ENCODE data around the gene ICAM1.

Gene ICAM1

DNA sequence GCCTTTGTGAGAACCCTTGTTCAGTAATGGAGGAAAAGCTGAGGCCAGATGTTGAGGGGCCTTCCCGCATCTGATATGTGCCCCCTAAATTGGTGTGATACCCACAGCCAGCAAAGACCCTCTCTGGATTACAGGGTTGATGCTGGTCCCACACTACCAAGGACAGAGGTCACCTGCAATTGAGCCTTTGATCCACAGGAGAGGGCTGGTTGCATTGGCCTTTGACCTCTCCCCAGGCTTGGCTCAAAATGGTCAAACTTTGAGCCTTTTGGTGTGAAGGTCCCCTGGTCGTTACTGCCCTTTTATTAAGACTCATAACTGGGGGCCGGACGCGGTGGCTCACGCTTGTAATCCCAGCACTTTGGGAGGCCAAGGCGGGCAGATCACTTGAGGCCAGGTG, 27.3 kb upstream of the ICAM1 start:
- no peak for DNase-seq

DNA sequence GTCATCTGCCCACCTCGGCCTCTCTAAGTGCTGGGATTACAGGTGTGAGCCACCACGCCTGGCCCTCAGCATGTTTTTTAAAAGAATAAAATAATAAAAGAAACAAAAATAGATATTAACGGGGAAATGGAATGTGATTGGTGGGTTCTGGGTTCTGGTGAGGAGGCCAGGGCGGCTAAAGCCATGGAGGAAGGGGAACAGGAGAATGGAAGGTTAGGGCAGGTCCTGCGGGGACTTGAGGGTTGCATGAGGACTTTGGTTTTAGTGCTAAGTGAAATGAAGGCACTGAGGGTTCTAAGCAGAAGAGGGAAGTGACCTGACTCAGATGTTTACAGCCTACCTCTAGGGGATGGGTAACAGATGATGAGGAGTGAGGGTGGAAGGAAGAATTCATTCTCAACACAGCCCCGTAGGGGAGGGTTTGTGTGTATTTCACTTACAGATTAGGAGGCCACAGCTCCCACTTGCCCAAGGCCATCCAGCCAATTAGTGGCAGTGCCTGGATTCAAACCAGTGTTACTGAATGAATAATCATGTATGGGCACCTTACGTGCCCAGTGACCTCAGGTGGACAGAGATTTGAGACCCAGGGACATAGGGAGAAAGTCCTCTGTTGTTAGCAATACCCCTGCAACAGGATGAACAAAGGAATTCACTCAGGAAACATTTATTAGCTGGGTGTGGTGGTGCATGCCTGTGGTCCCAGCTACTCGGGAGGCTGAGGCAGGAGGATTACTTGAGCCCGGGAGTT, 25.6 kb upstream of the ICAM1 start:
- DNase-seq, result no peak

DNA sequence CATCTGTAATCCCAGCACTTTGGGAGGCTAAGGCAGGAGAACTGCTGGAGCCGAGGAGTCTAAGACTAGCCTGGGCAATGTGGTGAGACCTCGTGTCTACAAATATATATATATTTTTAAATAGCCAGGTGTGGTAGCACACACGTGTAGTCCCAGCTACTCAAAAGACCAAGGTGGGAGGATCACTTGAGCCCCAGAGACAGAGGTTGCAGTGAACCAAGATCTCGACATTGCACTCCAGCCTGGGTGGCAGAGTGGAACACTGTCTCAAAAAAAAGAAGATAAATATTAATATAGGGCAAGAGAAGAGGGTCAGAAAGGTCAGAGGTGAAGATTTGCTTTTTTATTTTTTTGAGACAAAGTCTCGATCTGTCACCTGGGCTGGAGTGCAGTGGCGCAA, 24.4 kb upstream of the ICAM1 start:
- DNase-seq, result no peak

DNA sequence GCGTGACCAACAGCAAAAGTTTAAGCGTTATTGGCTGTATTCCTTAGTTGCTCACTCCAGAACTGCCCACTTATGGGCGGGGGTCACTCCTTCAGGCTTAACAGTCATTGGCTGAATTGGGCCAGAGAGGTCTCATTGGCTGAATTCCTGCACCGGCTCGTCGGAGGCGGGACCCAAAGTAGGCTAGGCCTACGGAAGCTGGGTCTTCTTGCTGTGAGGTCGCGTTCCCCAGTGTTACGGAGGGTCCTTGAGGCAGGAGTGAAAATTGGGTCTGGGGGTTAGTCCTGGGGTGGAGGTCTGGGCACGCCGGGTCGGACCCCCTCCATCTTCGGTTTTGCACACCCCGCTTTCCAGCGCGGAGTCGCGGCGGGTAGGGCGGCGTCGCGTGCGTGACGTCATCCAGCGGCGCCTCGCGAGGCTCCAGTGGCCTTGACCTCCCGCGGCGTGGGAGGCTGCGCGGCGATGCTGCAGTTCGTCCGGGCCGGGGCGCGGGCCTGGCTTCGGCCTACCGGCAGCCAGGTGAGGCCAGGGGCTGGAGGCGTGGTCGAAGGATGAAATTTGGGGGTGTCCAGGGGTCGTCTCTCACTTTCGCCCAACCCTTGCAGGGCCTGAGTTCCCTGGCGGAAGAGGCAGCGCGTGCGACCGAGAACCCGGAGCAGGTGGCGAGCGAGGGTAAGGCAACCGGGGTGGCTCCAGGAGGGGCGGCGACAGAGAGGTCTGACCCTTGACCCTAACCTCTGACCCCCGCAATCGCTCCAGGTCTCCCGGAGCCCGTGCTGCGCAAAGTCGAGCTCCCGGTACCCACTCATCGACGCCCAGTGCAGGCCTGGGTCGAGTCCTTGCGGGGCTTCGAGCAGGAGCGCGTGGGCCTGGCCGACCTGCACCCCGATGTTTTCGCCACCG, 18.9 kb upstream of the ICAM1 start, which contains the start of gene MRPL4:
TSS of gene MRPL4 (plus strand) at position 423 of the 903 bp plus-strand sequence. CDS start at position 463, 40 bp downstream.
- peak; percentile 98 for DNase-seq

DNA sequence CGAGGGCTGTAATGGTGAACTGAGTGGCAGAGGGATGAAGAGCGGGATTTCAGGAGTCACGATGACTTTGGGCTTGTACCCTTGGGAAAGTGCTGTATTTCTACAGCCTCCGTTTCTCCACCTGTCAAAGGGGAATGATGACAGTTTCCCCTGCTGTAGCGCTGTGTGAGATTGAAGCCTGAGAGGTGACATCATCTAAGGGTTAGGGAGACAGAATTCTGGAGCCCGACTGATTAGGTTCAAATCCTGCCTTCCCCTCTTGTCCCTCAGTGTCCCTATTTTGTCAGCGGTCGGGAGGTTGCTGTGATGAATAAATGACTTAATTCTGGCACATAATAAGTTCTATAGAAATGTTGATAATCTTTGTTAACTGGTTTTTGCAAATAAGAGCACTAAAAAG, 18.2 kb upstream of the ICAM1 start:
- no peak for DNase-seq

DNA sequence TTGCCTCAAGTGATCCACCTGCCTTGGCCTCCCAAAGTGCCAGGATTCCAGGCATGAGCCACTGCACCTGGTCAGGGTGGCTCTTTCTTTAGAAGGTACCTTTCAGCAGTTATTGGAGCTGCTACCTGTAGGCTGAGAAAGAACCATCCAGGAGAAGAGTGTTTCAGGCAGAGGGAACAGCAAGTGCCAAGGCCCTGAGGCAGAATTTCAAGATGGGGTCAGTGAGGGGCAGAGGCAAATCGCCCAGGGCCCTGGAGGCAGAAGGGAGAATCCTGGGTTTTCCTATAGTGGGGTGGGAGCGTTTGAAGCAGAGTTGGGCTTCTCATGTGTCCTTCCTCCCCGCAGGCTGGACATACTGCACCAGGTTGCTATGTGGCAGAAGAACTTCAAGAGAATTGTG, 16.7 kb upstream of the ICAM1 start:
- no peak for DNase-seq

DNA sequence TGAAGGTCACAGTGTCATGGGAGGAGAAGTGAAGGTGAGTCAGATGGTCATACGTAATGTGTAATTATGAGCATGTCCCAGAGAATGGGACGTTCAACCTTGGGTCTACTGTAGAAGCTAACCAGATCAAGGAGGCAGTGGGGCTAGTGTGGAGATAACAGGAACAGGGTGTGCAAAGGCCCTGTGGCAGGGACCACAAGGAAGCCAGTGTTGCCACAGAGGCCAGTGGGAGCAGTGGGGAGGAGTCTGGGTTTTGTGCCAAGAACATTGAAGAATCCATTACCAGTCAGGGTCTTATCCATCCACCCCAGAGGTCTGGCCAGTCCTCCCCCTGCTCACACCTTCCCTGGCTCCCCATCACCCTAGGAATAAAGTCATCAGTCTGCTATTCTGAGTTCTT, 15.6 kb upstream of the ICAM1 start:
- DNase-seq, result no peak

DNA sequence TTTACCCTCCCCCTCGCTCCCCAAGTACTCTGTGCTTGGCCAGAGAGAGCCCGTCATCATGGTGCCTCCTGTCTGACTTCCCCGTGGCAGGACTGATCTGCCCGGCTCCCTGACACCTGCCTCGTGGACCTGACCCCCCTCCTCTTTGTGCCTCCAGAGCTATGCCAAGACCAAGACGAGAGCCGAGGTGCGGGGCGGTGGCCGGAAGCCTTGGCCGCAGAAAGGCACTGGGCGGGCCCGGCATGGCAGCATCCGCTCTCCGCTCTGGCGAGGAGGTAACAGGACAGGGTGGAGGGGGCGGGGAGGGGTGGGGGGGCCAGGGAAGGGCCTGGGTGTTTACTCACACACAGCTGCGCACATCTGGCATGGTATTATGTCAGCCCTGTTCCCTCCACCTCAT, 14.4 kb upstream of the ICAM1 start:
- no peak for DNase-seq

DNA sequence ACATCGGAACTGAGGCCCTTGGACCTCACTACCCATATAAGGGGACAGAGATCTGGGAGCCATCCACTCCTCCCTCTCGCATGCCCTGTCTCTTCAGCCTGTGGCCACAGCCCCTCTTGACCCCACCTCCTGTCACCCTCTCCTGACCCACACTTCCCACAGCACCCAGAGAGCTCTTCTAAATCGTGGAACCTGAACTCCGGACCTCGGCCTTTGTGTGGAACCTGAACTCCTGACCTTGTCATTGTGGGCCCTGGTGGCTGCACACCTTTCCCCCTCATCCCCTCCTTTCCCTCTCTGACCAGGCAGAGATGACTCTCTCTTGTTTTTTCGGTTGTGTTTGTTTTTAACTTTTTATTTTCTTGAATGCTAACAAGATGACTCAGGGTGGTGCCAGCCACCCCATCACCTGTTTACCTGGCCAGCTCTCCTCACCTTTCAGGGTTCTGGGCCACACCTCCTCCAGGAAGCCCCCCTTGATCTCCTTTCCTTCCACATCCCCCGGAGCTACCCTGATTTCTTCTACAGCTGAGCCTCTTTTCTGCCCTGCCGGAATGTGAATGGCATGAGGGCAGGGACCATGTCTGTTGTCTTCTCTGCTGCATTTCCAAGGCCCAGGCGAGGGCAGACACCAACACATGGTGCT, 13.8 kb upstream of the ICAM1 start:
- no peak for DNase-seq

DNA sequence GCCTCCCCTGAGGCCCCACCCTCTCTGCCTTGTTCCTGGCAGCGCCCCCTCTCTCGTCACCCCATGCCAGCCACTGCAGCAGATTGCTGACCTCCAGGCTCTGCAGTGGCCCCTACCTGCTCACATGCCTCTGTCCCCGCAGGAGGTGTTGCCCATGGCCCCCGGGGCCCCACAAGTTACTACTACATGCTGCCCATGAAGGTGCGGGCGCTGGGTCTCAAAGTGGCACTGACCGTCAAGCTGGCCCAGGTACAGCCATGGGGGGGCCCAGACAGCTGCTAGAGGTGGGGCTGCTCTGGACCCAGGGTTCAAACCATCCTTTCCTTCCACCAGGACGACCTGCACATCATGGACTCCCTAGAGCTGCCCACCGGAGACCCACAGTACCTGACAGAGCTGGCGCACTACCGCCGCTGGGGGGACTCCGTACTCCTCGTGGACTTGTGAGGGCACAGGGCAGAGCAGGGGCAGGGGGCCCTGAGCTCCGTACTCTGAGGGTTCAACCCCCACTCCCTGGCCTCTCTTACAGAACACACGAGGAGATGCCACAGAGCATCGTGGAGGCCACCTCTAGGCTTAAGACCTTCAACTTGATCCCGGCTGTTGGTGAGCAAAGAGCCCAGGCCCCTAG, 12.7 kb upstream of the ICAM1 start:
- no peak for DNase-seq

DNA sequence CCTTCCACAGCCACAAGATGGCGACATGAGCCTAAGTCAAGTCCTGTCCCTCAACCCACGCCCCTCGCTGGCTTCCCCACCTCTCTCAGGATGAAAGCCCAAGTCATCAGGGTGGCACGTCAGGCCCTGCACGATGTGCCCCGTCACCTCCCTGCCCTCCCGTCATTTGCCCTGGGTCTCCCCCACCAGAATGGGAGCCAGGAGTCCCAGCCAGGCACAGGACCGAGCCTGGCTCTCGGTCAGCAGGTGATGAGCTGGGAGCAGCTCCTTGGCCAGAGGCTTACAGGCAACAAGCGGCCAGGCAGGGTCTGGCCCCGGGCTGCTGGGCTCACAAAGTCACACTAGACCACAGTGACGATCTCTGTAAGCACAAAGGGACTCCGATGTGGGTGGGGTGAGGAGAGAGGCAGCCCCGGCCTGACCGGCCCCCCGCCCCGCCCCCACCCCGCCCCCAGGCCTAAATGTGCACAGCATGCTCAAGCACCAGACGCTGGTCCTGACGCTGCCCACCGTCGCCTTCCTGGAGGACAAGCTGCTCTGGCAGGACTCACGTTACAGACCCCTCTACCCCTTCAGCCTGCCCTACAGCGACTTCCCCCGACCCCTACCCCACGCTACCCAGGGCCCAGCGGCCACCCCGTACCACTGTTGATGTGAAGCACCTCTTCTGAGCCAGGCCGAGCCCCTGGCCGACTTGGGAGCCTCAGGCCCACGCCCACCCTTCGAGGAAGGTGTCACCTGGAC, 11.6 kb upstream of the ICAM1 start:
- DNase-seq, result peak; percentile 60

DNA sequence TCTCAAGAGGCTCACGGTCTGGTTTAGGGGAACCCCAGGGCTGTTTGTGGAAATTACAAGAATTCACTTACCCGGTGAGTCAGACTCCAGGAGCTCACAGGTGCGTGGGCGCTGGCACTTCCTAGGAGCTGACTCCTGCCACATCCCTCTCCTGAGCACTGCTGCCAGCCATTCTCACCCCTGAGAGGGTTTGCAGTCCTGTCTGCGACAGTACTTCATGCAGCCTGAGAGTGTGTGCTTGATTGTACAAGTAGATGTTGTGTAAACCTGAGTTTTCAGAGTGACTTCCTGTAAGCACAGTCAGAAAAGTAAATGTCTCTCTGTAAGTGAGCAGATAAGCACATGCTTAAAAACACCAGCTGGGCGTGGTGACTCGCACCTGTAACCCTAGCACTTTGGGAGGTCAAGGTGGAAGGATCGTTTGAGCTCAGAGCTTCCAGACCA, 10.8 kb upstream of the ICAM1 start:
- peak; percentile 81 for DNase-seq

DNA sequence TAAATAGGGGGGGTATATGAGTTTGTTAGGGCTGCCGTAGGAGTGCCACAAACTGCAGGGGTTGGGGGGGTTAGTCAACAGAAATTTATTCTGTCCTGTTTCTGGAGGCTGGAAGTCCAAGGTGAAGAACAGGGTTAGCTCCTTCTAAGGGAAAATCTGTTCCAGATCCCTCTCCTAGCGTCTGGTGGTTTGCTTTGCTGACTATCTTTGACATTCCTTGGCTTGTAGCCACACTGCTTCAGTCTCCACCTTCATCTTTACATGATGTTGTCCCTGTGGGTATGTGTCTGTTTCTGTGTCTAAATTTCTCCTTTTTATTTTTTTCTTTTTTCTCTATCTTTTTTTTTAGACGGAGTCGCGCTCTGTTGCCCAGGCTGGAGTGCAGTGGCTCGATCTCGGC, 8.1 kb upstream of the ICAM1 start:
- DNase-seq, result no peak

DNA sequence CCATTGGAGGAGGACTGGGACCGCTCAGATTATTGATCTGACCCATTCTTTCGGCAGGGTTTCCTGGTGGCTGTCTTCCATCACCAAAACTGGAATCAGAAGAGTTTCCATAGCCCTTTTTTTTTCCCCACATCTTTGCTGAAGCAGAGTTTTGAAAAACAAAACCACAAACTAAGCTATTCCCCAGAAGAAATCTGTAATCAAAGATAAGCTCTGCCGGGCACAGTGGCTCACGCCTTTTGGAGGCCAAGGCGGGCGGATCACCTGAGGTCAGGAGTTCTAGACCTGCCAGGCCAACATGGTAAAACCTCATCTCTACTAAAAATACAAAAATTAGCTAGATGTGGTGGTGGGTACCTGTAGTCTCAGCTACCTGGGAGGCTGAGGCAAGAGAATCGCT, 4.2 kb upstream of the ICAM1 start:
- no peak for DNase-seq

DNA sequence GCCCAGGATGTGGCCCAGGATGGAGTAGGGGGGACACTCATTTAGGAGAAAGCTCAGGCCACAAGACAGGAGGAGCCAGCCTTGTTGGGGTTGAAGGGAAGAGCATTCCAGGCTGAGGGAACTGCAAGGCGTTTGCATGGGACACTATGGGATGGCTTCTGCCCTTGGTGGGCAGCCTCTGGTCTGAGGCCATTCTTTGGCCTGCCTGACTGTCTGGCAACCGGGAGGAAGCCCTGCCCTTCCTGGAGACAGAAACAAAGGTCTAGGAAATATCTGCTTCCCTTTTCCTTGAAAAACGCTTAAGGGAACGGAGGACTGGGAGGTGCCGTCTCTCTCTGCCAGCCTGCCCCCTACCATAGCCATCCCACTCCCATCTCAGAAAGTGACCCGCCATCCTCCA, 2.8 kb upstream of the ICAM1 start:
- no peak for DNase-seq

DNA sequence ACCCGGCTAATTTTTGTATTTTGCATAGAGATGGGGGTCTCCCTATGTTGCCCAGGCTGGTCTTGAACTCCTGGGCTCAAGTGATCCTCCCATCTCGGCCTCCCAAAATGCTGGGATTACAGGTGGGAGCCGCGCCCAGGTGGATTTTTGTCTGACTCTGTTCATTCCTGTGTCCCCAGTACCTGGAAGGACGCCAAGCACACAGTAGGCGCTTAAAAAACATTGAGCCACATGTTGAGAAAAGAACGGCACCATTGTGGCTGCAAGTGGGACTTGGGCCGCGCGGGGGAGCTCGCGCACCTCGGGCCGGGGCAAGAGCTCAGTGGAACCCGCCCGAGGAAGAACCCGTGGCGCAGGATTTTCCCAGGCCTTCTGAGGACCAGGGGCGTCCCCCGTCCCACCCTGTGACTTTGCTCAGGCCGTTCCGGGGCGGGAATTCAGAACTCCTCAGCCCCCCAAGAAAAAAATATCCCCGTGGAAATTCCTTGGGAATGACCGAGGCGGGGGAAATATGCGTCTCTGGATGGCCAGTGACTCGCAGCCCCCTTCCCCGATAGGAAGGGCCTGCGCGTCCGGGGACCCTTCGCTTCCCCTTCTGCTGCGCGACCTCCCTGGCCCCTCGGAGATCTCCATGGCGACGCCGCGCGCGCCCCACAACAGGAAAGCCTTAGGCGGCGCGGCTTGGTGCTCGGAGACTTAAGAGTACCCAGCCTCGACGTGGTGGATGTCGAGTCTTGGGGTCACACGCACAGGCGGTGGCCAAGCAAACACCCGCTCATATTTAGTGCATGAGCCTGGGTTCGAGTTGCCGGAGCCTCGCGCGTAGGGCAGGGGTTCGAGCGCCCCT, 1.4 kb upstream of the ICAM1 start:
- DNase-seq, result peak; percentile 22

DNA sequence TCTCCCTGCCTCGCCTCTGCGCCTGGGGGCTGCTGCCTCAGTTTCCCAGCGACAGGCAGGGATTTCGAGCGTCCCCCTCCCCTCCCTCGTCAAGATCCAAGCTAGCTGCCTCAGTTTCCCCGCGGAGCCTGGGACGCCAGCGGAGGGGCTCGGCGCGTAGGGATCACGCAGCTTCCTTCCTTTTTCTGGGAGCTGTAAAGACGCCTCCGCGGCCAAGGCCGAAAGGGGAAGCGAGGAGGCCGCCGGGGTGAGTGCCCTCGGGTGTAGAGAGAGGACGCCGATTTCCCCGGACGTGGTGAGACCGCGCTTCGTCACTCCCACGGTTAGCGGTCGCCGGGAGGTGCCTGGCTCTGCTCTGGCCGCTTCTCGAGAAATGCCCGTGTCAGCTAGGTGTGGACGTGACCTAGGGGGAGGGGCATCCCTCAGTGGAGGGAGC, 722 bp upstream of the ICAM1 start:
- DNase-seq, result no peak

DNA sequence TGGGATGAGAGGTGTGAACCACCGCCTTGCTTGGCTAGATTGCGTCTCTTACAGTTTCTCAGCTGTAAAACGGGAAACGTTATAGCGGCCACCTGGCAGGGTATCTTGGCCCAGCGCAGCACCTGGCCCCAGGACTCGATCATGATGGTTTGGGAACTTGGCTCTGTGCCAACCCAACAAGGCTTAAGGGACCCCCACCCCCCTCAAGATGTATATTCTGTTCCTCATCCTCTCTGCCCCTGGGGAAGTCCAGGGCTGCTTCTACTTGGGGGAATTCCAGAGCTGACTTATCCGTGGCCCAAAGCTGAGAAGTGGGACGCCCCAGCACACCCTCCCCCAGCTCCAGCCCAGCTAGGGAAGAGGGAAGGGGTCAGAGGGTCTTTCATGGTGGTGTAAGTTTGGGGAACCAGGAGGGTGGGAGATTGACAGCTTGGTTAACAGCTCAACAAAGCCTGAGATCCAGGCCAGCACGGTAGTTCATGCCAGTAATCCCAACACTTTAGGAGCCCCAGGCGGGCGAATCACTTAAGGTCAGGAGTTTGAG, 695 bp downstream of the ICAM1 start:
- no peak for DNase-seq

DNA sequence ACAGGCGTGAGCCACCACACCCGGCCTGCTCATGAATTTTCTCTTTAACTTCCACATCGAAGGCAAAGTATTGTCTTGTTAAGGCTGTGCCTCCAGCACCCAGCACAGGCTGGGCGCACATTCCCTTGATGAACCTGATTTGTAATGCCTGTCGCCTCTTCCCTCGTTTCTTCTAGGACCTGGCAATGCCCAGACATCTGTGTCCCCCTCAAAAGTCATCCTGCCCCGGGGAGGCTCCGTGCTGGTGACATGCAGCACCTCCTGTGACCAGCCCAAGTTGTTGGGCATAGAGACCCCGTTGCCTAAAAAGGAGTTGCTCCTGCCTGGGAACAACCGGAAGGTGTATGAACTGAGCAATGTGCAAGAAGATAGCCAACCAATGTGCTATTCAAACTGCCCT, 3.7 kb downstream of the ICAM1 start:
- DNase-seq, result no peak

DNA sequence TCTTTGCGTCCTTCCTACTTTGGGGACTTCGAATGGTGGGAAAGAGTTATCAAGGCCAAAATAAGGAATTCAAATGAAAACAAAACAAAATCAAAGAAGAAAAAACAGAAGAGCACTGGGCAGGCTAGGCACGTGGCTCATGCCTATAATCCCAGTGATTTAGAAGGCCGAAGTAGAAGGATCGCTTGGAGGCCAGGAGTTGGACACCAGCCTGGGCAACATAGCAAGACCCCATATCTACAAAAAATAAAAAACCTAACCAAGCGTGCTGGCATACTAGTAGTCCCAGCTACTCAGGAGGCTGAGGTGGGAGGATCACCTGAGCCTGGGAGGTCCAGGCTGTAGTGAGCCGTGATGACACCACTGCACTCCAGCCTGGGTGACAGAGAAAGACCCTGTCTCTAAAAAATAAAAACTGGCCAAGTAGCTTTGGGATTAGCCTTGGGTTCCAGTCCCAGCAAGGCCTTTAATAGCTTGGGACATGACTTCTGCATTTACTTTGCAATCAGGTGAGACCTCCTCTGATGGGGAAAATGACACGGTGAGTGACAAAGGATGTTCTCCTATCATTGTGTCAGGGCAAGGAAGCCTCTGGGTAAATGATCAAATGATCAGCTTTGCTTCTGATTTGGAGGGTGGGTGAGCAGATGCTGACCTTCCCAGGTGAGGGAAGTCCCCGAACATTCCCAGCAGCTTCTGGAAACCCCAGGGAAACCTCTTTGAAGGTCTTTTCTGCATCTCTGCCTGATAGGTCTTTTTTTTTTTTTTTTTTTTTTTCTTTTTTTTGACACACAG, 7.1 kb downstream of the ICAM1 start:
- DNase-seq, result no peak

Measured in NCI-H510A treated with DMSO at 0.1 percent for 48 hours (cell line).